ENCODE results near the gene ATP7A.

The ATP7A gene

GRCh38 chrX:78092296-78092695, 181.8 kb downstream of the ATP7A start:
- TF ChIP-seq POLR2A (IDR thresholded peaks at IDR 0.05; ENCODE audit: low read depth, low read length), result no peak
- no peak for DNase-seq (ENCODE audit: insufficient read length, low spot score)
- FAIRE-seq, result no peak

- TF ChIP-seq POLR2A (IDR thresholded peaks at IDR 0.05; ENCODE audit: low read depth, low read length), result no peak
- FAIRE-seq, result no peak
- no peak for DNase-seq (ENCODE audit: insufficient read length, low spot score)
These were observed 187.6 kb downstream of the ATP7A start for GRCh38 chrX:78098108-78098507.
